Astrocyte (in vitro differentiated cells and primary cell): ENCODE results near the gene TM4SF20. TPM values are rescaled to one million over a fixed set of nuclear protein-coding genes. Genes with fewer than 3 reads are reported as not detected.

Source experiments
- DNase-seq: peaks from one replicate; pipeline ENCODE4 v3.0.0-alpha.2; 2010; ENCODE audit warnings: low read depth
- FAIRE-seq: peaks from 2 replicates; lab custom pipeline; 2011; peaks lifted over from hg19 to GRCh38; lab: Jason Lieb, UNC
- H2AFZ ChIP-seq: 2 replicates; pipeline ENCODE4 v1.6.0; 2012; ENCODE audit warnings: low read depth, low read length, inconsistent platforms
- H3K27ac ChIP-seq: 2 replicates; pipeline ENCODE4 v1.5.1; 2011; ENCODE audit warnings: low read depth, low read length, inconsistent platforms
- H3K27me3 ChIP-seq: 2 replicates; pipeline ENCODE4 v1.6.0; 2011; ENCODE audit warnings: low read length, inconsistent platforms; ENCODE audit not compliant: insufficient read depth
- H3K36me3 ChIP-seq: 2 replicates; pipeline ENCODE4 v1.5.1; 2011; ENCODE audit warnings: low read length, inconsistent platforms; ENCODE audit not compliant: insufficient read depth
- H3K4me1 ChIP-seq: 2 replicates; pipeline ENCODE4 v1.5.1; 2011; ENCODE audit warnings: low read length, inconsistent platforms; ENCODE audit not compliant: insufficient read depth
- H3K4me2 ChIP-seq: 2 replicates; pipeline ENCODE4 v1.6.0; 2012; ENCODE audit warnings: low read length, inconsistent platforms
- H3K4me3 ChIP-seq: 2 replicates; pipeline ENCODE4 v1.5.1; 2011; ENCODE audit warnings: low read depth, mild to moderate bottlenecking, low read length, inconsistent platforms; ENCODE audit not compliant: insufficient read depth
- H3K79me2 ChIP-seq: 2 replicates; pipeline ENCODE4 v1.6.0; 2012; ENCODE audit warnings: mild to moderate bottlenecking, low read length, inconsistent platforms; ENCODE audit not compliant: insufficient read depth
- H3K9ac ChIP-seq: 2 replicates; pipeline ENCODE4 v1.6.0; 2012; ENCODE audit warnings: mild to moderate bottlenecking, low read length, inconsistent platforms
- H3K9me3 ChIP-seq: 2 replicates; pipeline ENCODE4 v1.5.1; 2012; ENCODE audit warnings: low read depth, mild to moderate bottlenecking, low read length, inconsistent platforms; ENCODE audit not compliant: insufficient read depth
- H4K20me1 ChIP-seq: 2 replicates; pipeline ENCODE4 v1.6.0; 2012; ENCODE audit warnings: low read length, inconsistent platforms; ENCODE audit not compliant: insufficient read depth
- H3K27ac Mint-ChIP-seq: one replicate; pipeline ENCODE4 v1.8.0; 2021; ENCODE audit warnings: mild to moderate bottlenecking, mixed read lengths; ENCODE audit not compliant: unreplicated experiment
- H3K27me3 Mint-ChIP-seq: one replicate; pipeline ENCODE4 v1.8.0; 2021; ENCODE audit warnings: low read depth, mixed read lengths; ENCODE audit not compliant: unreplicated experiment
- H3K36me3 Mint-ChIP-seq: one replicate; pipeline ENCODE4 v1.8.0; 2021; ENCODE audit warnings: low read depth, mixed read lengths; ENCODE audit not compliant: unreplicated experiment
- H3K4me1 Mint-ChIP-seq: one replicate; pipeline ENCODE4 v1.8.0; 2021; ENCODE audit warnings: low read depth, mixed read lengths; ENCODE audit not compliant: unreplicated experiment
- H3K4me3 Mint-ChIP-seq: one replicate; pipeline ENCODE4 v1.8.0; 2021; ENCODE audit warnings: mild to moderate bottlenecking, moderate library complexity, mixed read lengths; ENCODE audit not compliant: unreplicated experiment
- H3K9me3 Mint-ChIP-seq: one replicate; pipeline ENCODE4 v1.8.0; 2021; ENCODE audit warnings: mild to moderate bottlenecking, mixed read lengths; ENCODE audit not compliant: unreplicated experiment
- EZH2 ChIP-seq: IDR thresholded peaks from 2 replicates; pipeline ENCODE4 v1.6.1; 2012; ENCODE audit warnings: mild to moderate bottlenecking, low read length, inconsistent platforms; ENCODE audit not compliant: insufficient read depth
- total RNA-seq: library from RNA; stranded (reverse); gene quantifications from 2 replicates; pipeline ENCODE4 v1.2.1, GENCODE V29; 2021
- TF ChIP-seq, protein P1 (sequence below): IDR thresholded peaks from 2 replicates; pipeline ENCODE4 v1.5.1; 2011; ENCODE audit warnings: low read depth, mild to moderate bottlenecking, inconsistent platforms, low read length, moderate library complexity; ENCODE audit not compliant: insufficient read depth

TM4SF20 gene
- total RNA-seq, 1 donor from 2014 or later: not detected

DNA sequence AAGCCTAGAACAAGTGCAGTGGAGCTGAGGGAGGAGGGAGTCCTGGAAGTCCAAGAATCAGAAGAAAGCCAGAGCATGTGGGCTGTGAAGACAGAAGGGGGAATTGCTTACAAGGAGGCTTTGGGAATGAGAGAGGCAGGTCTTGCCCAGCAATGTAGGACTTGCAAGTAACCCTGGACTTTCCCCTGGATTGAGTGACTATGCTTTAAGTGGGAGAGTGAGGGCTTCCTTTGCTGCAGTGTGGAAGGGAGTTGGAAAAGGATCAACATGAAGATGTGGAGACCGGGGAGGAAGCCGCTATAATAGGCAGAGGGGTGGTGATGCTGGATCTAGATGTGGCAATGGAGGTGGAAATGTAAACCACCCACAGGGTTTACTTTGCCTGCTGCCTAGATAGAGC is 22.4 kb upstream of the TM4SF20 start:
- H3K9me3 ChIP-seq: no peaks in the 10 kb centered on the region
- no peaks in the 10 kb centered on the region for H3K27me3 ChIP-seq
- no peaks in the 10 kb centered on the region for H3K36me3 ChIP-seq
- H3K27me3 Mint-ChIP-seq: peaks cover 7% of the 10 kb centered on the region
- H3K4me2 ChIP-seq: no peak overlapping the region
- TF ChIP-seq EZH2: no peak
- TF ChIP-seq, protein P1, sequence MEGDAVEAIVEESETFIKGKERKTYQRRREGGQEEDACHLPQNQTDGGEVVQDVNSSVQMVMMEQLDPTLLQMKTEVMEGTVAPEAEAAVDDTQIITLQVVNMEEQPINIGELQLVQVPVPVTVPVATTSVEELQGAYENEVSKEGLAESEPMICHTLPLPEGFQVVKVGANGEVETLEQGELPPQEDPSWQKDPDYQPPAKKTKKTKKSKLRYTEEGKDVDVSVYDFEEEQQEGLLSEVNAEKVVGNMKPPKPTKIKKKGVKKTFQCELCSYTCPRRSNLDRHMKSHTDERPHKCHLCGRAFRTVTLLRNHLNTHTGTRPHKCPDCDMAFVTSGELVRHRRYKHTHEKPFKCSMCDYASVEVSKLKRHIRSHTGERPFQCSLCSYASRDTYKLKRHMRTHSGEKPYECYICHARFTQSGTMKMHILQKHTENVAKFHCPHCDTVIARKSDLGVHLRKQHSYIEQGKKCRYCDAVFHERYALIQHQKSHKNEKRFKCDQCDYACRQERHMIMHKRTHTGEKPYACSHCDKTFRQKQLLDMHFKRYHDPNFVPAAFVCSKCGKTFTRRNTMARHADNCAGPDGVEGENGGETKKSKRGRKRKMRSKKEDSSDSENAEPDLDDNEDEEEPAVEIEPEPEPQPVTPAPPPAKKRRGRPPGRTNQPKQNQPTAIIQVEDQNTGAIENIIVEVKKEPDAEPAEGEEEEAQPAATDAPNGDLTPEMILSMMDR: no peak
- no peaks in the 10 kb centered on the region for H3K79me2 ChIP-seq
- no peaks in the 10 kb centered on the region for H3K36me3 Mint-ChIP-seq
- peaks cover 4% of the 10 kb centered on the region for H3K4me1 ChIP-seq
- H3K27ac Mint-ChIP-seq: no peak overlapping the region
- DNase-seq (no peak), FAIRE-seq (no peak)
- H3K4me3 Mint-ChIP-seq: no peak overlapping the region
- H3K4me3 ChIP-seq: no peak overlapping the region
- no peak overlapping the region for H3K9ac ChIP-seq
- no peaks in the 10 kb centered on the region for H4K20me1 ChIP-seq
- no peak overlapping the region for H3K27ac ChIP-seq
- H3K4me1 Mint-ChIP-seq: peaks cover 2% of the 10 kb centered on the region
- H2AFZ ChIP-seq: no peak overlapping the region
- no peaks in the 10 kb centered on the region for H3K9me3 Mint-ChIP-seq

DNA sequence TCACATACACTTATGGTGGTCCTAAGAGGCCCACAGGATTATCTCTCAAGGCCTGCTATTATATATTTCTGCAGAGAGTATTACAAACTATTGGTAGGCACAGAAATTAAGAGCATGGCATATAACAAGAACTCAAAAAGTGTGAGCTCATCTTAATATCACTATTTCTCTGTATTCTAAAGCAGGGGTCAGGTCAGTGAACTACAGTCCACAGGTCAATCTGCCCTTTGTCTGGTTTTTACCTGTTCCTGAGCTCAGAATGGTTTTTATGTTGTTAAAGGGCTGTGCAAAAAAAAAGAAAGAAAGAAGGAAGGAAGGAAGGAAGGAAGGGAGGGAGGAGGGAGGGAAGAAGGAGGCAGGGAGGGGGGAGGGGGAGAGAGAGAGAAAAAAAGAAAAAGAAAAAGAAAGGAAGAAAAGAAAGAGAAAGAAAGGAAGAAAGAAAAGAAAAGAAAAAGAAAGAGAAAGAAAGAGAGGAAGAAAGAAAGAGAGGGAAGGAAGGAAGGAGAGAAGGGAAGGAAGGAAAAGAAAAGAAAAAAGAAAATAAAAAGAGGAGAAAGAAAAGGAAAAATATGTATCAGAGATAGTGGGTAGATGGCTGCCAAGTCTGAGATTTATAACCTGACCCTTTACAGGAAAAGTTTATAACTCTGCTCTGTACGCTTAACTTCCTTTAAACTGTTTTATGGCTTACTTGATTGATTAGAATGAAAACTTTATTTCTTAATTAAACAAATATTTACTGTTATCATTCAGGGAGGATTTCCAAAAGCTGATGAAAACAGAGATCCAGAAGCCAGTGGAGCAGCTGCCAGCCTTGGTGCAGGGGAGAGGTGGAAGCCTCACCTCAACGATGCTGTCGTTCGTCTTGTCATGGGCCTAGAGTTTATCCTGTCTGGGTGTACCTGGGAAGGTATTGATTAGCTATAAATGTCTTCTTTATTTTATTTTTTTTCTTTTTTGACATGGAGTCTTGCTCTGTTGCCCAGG is 19.9 kb upstream of the TM4SF20 start:
- DNase-seq (no peak), FAIRE-seq (no peak)
- H3K27me3 ChIP-seq: no peaks in the 10 kb centered on the region
- no peaks in the 10 kb centered on the region for H3K4me1 ChIP-seq
- no peaks in the 10 kb centered on the region for H3K36me3 ChIP-seq
- no peak overlapping the region for H3K4me3 ChIP-seq
- H2AFZ ChIP-seq: no peak overlapping the region
- H3K79me2 ChIP-seq: no peaks in the 10 kb centered on the region
- Mint-ChIP-seq H3K4me3 (no peak overlapping the region), H3K36me3 (no peaks in the 10 kb centered on the region), H3K9me3 (no peaks in the 10 kb centered on the region), H3K27ac (no peak overlapping the region), H3K4me1 (no peaks in the 10 kb centered on the region), H3K27me3 (peaks cover 3% of the 10 kb centered on the region)
- H3K27ac ChIP-seq: no peak overlapping the region
- no peak overlapping the region for H3K9ac ChIP-seq
- TF ChIP-seq EZH2: no peak
- TF ChIP-seq, protein P1: no peak
- no peaks in the 10 kb centered on the region for H4K20me1 ChIP-seq
- H3K9me3 ChIP-seq: no peaks in the 10 kb centered on the region
- H3K4me2 ChIP-seq: no peak overlapping the region

DNA sequence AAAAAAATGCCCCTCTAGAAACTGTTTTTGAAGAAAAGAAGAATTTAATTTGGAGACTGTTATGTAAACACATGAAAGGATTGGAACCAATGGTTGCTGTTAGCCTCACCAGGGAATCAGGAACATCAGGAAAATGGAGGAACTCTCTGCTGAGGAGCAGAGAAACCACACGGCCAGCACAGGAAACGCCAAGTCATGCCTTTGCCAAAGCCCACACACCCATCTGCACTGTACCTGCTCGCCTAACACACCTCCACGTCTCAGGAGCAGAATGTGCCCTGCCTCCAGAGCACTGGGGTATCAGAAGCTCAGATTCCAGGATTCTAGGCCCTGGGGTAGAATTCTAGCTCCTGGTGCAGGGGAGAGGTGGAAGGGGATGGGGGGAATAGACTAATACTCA is 18.5 kb upstream of the TM4SF20 start:
- no peak overlapping the region for H2AFZ ChIP-seq
- DNase-seq (no peak), FAIRE-seq (no peak)
- no peak for TF ChIP-seq EZH2
- TF ChIP-seq, protein P1: no peak
- no peaks in the 10 kb centered on the region for H3K36me3 ChIP-seq
- H3K4me1 Mint-ChIP-seq: no peaks in the 10 kb centered on the region
- no peaks in the 10 kb centered on the region for H3K9me3 ChIP-seq
- no peak overlapping the region for H3K9ac ChIP-seq
- H3K79me2 ChIP-seq: no peaks in the 10 kb centered on the region
- no peaks in the 10 kb centered on the region for H3K36me3 Mint-ChIP-seq
- H3K27me3 ChIP-seq: no peaks in the 10 kb centered on the region
- no peak overlapping the region for H3K27ac ChIP-seq
- no peak overlapping the region for H3K4me3 ChIP-seq
- H3K4me3 Mint-ChIP-seq: no peak overlapping the region
- no peaks in the 10 kb centered on the region for H3K4me1 ChIP-seq
- H4K20me1 ChIP-seq: no peaks in the 10 kb centered on the region
- no peak overlapping the region for H3K4me2 ChIP-seq
- H3K27ac Mint-ChIP-seq: no peak overlapping the region
- peaks cover 3% of the 10 kb centered on the region for H3K27me3 Mint-ChIP-seq
- H3K9me3 Mint-ChIP-seq: no peaks in the 10 kb centered on the region
